T-helper 17 cell (primary cell): ENCODE results near the gene CD38. TPM values are rescaled to one million over a fixed set of nuclear protein-coding genes. Genes with fewer than 3 reads are reported as not detected.
"Not testable (repeated sequence)": the region's sequence is repeated elsewhere in the genome, so short reads cannot be mapped to it uniquely, and the experiment has no call there.

Source experiments
- ATAC-seq: fragments of 150-1000 bp; cut with Tn5 transposase; 2 replicates; pipeline ENCODE4 v1.10.0; 2021; ENCODE audit warnings: mild to moderate bottlenecking, moderate library complexity
- DNase-seq, 3 donors: peaks; one replicate each; pipeline versions ENCODE4 v3.0.0 to v3.0.0-alpha.2; 2020 to 2021
- H3K9me3 ChIP-seq: one replicate; pipeline ENCODE4 v1.7.0; 2013; ENCODE audit warnings: low read length, mild to moderate bottlenecking; ENCODE audit not compliant: control insufficient read depth, poor library complexity, severe bottlenecking
- H3K27ac Mint-ChIP-seq: one replicate; pipeline ENCODE4 v1.8.0; 2022; ENCODE audit warnings: mild to moderate bottlenecking, moderate library complexity, mixed read lengths
- H3K27me3 Mint-ChIP-seq: one replicate; pipeline ENCODE4 v1.8.0; 2022; ENCODE audit warnings: mixed read lengths
- H3K36me3 Mint-ChIP-seq: one replicate; pipeline ENCODE4 v1.8.0; 2022; ENCODE audit warnings: low read depth, mixed read lengths
- H3K4me1 Mint-ChIP-seq: one replicate; pipeline ENCODE4 v1.8.0; 2022; ENCODE audit warnings: mild to moderate bottlenecking, mixed read lengths
- H3K4me3 Mint-ChIP-seq: one replicate; pipeline ENCODE4 v1.8.0; 2022; ENCODE audit warnings: mild to moderate bottlenecking, moderate library complexity, mixed read lengths
- total RNA-seq, 4 donors: library from RNA in 2 of 4; stranded (reverse) in 2 of 4; gene quantifications; one replicate each; pipeline ENCODE4 v1.2.3 and lab custom pipeline; 2022 to 2026

The CD38 gene
- 1 to 10 TPM; 1.4 TPM for total RNA-seq
- total RNA-seq (lab: John Stamatoyannopoulos, UW), result 0.12 to 0.53 reads per million in 2 donors

DNA sequence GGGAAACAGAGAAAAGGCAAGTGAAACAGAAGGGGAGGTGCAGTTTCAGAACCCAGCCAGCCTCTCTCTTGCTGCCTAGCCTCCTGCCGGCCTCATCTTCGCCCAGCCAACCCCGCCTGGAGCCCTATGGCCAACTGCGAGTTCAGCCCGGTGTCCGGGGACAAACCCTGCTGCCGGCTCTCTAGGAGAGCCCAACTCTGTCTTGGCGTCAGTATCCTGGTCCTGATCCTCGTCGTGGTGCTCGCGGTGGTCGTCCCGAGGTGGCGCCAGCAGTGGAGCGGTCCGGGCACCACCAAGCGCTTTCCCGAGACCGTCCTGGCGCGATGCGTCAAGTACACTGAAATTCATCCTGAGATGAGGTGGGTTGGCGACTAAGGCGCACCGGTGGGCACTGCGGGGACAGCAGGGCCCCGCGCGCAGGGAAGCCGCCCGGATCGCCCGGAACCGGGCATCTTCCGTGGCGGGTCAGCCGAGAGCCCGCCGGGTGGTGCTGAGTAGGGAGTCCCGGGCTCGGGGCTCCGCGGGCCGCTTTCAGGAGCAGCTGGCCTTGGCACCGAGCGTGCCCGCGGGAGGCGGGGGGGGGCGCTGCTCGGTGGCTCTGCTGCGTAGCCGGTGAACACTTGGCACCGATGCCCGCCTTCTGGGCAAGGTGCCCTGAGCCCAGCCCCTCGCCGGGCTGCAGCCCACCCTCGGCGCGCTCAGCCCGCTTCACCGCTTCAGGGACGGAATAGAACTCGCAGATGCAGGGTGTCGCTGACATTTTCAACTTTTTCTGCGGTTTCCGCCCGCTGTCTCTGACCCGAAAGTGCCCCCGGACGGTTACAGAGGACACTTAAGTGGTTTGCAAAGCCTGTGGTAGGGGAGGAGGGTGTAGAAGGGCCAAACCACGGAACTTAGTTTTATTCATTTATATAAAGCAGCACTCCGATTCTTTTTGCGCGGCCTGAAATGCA is at the start of gene CD38:
Gene CD38, plus strand, starts transcription at position 40 of the 953 bp plus-strand sequence. Its CDS starts 87 bp downstream, at position 127.
- no peaks in the 10 kb centered on the region for H3K36me3 Mint-ChIP-seq

DNA sequence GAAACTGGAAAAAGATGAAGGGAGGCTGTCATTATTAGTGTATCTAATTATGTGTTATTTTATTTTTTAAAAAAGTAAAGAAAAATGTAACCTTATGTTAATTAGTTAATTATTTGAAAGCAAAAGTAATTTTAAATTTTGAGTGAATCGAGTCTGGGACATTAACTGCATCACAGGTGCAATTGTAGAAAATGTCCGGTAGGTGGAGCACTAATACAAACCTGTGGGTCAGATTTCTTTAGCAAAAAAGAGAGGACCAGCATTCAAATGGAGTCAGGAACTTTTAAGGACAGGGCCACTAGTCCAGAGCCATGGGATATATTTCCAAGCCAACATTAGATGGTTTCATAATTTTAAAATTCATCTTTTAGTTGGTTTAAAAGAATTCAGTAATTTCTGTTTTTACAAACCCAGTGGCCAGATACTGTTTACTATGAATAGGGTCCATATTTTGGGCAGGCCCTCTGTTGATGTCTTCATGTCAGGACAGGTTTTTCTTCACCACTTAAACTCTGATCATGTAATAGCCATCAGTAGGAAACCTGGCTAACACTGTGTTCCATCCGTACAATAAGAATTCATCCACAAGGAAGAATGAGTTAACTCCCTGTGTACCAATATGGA is 48.1 kb upstream of the CD38 start:
- Mint-ChIP-seq H3K27ac (no peak overlapping the region), H3K4me1 (peaks cover 14% of the 10 kb centered on the region), H3K27me3 (peaks cover 20% of the 10 kb centered on the region), H3K4me3 (no peak overlapping the region), H3K36me3 (no peaks in the 10 kb centered on the region)
- no peak for DNase-seq
- H3K9me3 ChIP-seq, result no peaks in the 10 kb centered on the region
- no peak for ATAC-seq

More for the DNA sequence above, at the start of gene CD38:
- ATAC-seq (peak; percentile 69), DNase-seq (peak in 1 of 3 donors; percentile 16)
- Mint-ChIP-seq H3K4me1 (peaks cover 27% of the 10 kb centered on the region), H3K4me3 (peak within 1 kb of the TSS; percentile 85), H3K27me3 (peaks cover 9% of the 10 kb centered on the region), H3K27ac (peak within 1 kb of the TSS; percentile 77)
- no peaks in the 10 kb centered on the region for H3K9me3 ChIP-seq

DNA sequence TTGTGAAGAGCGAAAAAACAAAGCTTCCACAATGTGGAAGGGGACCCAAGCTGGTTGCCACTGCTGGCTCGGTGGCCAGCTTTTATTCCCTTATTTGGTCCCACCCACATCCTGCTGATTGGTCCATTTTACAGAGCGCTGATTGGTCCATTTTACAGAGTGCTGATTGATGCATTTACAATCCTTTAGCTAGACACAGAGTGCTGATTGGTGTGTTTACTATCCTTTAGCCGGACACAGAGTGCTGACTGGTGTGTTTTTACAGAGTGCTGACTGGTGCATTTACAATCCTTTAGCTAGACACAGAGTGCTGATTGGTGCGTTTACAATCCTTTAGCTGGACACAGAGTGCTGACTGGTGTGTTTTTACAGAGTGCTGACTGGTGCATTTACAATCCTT is 45.1 kb upstream of the CD38 start:
- DNase-seq, H3K4me3 Mint-ChIP-seq, H3K27ac Mint-ChIP-seq, H3K36me3 Mint-ChIP-seq, H3K9me3 ChIP-seq, ATAC-seq: not testable (repeated sequence)
- Mint-ChIP-seq H3K4me1 (peaks cover 11% of the 10 kb centered on the region), H3K27me3 (peaks cover 21% of the 10 kb centered on the region)

DNA sequence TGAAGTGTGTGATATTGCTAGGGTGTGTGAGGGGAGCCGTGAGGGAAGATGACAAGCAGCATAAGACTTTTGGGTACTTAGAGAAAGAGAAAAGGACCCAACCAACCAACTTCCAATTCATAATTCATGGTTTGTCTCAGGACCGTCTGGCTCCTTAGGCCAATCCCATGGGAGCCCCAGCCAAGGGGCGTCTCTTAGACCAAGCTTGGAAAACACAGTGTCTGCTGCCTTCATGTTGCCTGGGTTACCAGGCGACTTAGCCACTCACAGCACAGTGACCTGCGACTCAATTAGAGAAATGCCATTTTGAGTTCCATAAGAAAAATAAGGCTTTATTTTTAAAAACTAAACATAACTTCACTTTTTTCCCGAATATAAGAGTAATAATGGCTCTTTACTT is 42.6 kb upstream of the CD38 start:
- no peaks in the 10 kb centered on the region for H3K9me3 ChIP-seq
- DNase-seq, result no peak
- Mint-ChIP-seq H3K4me1 (peaks cover 13% of the 10 kb centered on the region), H3K36me3 (no peaks in the 10 kb centered on the region), H3K27ac (no peak overlapping the region), H3K4me3 (no peak overlapping the region), H3K27me3 (peaks cover 21% of the 10 kb centered on the region)
- no peak for ATAC-seq

DNA sequence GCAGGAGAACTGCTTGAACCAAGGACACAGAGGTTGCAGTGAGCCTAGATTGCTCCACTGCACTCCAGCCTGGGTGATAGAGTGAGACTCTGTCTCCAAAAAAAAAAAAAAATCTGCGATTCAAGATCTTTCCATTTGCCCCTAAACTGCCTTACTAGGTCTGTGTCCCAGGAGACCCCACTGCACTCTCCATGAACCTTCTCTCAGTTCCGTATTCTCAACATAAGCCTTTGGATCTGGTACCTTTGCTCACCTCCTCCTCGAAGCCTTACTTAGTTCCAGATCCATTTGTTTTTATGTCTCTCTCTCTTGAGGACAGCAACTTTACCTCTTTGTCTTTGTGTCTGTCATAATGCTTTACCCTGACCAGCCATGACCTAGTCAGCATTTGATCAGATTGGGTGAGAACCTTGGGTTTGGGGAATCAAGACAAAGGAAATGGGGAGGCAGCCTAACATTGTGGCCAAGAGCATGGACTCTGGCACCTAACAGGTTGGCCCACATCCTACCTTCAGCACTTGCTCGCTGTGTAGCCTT is 41.5 kb upstream of the CD38 start:
- DNase-seq, result no peak
- no peaks in the 10 kb centered on the region for H3K36me3 Mint-ChIP-seq
- no peak for ATAC-seq
- H3K9me3 ChIP-seq, result no peaks in the 10 kb centered on the region
- peaks cover 16% of the 10 kb centered on the region for H3K27me3 Mint-ChIP-seq
- H3K27ac Mint-ChIP-seq, result no peak overlapping the region
- no peak overlapping the region for H3K4me3 Mint-ChIP-seq
- peaks cover 13% of the 10 kb centered on the region for H3K4me1 Mint-ChIP-seq

DNA sequence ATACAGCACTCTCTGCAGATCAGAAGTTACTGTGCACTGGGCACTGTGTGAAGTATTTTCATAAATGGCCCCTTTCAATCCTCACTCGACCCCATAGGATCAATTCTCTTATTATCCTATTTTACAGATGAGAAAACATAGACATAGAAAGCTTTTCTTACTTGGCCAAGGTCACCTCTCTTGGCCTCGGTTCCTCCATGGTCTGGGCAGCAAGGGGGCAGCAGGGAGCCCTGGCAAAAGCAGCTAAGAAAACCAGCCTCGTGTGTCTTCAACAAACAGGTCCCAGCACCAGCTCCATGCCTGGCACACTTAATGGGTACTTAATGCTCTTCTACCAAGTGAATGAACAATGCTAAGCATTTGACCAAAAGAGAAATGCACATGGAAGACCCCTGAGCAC is 40.9 kb upstream of the CD38 start:
- peaks cover 13% of the 10 kb centered on the region for H3K4me1 Mint-ChIP-seq
- peaks cover under 1% of the 10 kb centered on the region for H3K36me3 Mint-ChIP-seq
- no peaks in the 10 kb centered on the region for H3K9me3 ChIP-seq
- peaks cover 13% of the 10 kb centered on the region for H3K27me3 Mint-ChIP-seq
- H3K4me3 Mint-ChIP-seq, result no peak overlapping the region
- no peak overlapping the region for H3K27ac Mint-ChIP-seq
- ATAC-seq (no peak), DNase-seq (no peak)

DNA sequence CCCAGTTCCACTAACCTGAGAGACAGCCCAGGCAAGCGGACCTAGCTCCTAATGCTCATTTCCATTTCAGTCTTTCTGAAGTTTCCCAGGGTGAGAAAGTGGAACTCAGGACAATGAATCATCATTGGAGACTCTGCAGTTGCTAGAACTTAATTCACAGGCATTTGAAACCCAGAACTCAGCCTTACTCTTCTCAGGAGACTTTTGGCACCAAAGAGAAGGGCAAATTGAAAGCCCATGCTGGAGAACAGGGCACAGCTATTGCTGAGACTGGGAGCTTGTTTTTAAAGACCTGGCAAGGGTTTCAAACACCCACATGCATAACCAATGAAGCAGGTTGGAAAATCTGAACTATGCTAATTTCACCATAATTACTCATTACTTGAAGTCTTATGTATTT is 39.3 kb upstream of the CD38 start:
- DNase-seq (no peak), ATAC-seq (no peak)
- H3K4me3 Mint-ChIP-seq, result no peak overlapping the region
- H3K4me1 Mint-ChIP-seq, result peaks cover 16% of the 10 kb centered on the region
- H3K27ac Mint-ChIP-seq, result no peak overlapping the region
- H3K36me3 Mint-ChIP-seq, result peaks cover 2% of the 10 kb centered on the region
- H3K27me3 Mint-ChIP-seq, result peaks cover 8% of the 10 kb centered on the region
- no peaks in the 10 kb centered on the region for H3K9me3 ChIP-seq

DNA sequence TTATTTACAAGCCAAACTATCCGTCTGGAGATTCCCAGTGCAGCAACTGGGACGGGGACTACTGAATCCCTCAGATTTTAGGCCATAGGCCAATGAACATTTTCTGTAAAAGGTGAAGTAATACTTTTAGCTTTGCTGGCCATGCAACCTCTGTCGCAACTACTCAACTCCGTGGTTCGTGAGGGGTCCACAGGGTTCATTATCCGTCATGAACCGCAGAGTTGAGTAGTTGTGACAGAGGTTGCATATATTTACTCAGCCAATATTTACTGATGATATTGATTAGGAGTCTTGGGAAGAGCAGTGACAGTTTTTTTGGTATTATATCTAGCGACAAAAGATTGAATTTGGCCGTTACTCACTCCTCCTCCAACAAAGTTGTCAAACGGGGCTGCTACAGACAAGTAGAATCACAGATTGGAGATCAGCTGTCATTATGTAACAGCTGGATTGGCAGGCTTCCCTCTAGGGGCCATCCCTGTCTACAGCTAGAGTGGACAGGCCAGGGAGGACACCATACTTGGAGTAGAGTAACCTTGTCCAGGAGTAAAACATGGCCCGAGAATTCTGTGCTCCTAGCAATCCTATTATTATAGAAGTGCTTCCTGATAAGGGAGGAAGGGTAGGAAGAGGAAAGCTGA is 37.2 kb upstream of the CD38 start:
- Mint-ChIP-seq H3K27ac (no peak overlapping the region), H3K4me3 (no peak overlapping the region), H3K27me3 (no peaks in the 10 kb centered on the region), H3K4me1 (peaks cover 9% of the 10 kb centered on the region), H3K36me3 (peaks cover 2% of the 10 kb centered on the region)
- DNase-seq (no peak), ATAC-seq (no peak)
- H3K9me3 ChIP-seq, result no peaks in the 10 kb centered on the region

DNA sequence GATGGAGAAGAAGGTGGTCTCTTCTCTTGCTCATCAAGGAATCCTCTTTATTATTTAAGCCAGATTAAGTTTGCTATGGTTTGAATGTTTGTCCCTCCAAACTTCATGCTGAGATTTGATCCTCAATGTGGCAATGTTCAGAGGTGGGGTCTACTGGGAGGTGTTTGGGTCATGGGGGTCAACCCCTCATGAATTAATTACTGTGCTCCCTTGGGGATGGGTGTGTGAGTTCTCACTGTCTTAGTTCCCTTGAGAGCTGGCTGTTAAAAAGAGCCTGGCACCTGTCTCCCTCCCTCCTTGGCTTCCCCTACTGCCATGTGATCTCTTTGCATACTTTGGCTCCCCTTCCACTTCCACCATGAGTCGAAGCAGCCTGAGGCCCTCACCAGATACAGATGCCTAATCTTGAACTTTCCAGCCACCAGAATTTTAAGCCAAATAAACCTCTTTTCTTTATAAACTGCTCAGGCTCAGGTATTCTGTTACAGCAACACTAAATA is 36.0 kb upstream of the CD38 start:
- no peaks in the 10 kb centered on the region for H3K9me3 ChIP-seq
- no peak for ATAC-seq

DNA sequence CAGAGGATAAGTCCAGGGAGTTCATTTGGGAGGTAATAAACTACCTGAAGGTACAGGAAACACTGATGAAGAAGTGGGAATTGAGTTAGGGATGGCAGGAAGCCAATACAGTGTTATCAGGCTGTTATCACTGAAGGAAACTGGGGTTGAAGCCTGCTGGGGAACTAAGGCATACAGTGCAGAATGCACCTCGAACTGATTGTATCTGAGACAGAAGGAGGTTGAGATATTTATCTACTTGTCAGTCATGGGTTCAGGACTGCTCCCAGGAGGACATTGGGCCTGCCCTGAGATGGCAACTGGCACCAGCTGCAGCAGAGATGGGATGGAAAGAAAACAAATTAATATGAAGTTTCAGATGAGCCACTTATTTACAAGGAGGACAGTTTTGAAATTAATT is 35.5 kb upstream of the CD38 start:
- Mint-ChIP-seq H3K4me3 (no peak overlapping the region), H3K4me1 (peaks cover 6% of the 10 kb centered on the region), H3K27ac (no peak overlapping the region), H3K36me3 (peaks cover 2% of the 10 kb centered on the region), H3K27me3 (no peaks in the 10 kb centered on the region)
- H3K9me3 ChIP-seq, result no peaks in the 10 kb centered on the region
- DNase-seq (no peak), ATAC-seq (no peak)

More for the DNA sequence above, 36.0 kb upstream of the CD38 start:
- Mint-ChIP-seq H3K4me1 (peaks cover 7% of the 10 kb centered on the region), H3K4me3 (no peak overlapping the region), H3K27me3 (no peaks in the 10 kb centered on the region), H3K27ac (no peak overlapping the region), H3K36me3 (peaks cover 2% of the 10 kb centered on the region)
- DNase-seq, result no peak

DNA sequence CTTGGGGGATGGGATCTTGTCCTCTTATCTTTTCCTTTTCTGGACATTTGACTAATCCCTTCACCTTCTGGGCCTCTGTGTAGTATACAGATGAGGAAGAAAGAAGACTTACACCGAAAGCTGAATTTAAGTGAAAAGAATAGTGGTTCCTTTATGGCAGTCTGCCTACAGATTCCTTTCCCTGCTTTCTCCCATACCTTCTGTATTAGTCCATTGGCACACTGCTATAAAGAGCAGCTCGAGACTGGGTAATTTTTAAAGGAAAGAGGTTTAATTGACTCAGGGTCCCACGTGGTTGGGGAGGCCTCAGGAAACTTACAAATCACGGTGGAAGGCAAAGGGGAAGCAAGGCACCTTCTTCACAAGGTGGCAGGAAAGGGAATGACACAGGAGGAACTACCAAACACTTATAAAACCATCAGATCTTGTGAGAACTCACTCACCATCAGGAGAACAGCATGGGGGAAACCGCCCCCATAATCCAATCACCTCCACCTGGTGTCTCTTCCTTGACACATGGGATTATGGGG is 34.0 kb upstream of the CD38 start:
- Mint-ChIP-seq H3K4me1 (peaks cover 2% of the 10 kb centered on the region), H3K4me3 (no peak overlapping the region), H3K36me3 (peaks cover 2% of the 10 kb centered on the region), H3K27ac (no peak overlapping the region), H3K27me3 (no peaks in the 10 kb centered on the region)
- ATAC-seq, result no peak
- no peaks in the 10 kb centered on the region for H3K9me3 ChIP-seq
- DNase-seq, result no peak

DNA sequence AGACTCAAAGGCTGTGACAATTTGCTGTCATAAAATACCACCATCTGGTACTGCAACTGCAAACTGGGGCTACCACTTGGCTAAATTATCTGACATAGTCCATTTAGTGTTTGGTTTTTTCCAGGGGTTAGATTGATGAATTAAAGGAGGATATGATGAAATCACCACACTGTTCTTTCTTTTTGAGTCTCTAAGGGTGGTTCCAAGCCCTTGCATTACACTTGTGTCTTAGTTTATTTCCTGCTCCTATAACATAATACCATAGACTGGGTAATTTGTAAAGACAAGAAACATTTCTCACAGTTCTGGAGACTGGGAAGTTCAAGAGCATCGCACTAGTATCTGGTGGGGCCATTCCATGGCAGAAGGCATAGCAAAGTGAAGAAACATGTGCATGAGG is 32.0 kb upstream of the CD38 start:
- DNase-seq, result no peak
- H3K4me1 Mint-ChIP-seq, result peaks cover 2% of the 10 kb centered on the region
- H3K36me3 Mint-ChIP-seq, result peaks cover 2% of the 10 kb centered on the region
- no peaks in the 10 kb centered on the region for H3K9me3 ChIP-seq
- no peak for ATAC-seq
- H3K4me3 Mint-ChIP-seq, result no peak overlapping the region
- no peak overlapping the region for H3K27ac Mint-ChIP-seq
- H3K27me3 Mint-ChIP-seq, result no peaks in the 10 kb centered on the region

DNA sequence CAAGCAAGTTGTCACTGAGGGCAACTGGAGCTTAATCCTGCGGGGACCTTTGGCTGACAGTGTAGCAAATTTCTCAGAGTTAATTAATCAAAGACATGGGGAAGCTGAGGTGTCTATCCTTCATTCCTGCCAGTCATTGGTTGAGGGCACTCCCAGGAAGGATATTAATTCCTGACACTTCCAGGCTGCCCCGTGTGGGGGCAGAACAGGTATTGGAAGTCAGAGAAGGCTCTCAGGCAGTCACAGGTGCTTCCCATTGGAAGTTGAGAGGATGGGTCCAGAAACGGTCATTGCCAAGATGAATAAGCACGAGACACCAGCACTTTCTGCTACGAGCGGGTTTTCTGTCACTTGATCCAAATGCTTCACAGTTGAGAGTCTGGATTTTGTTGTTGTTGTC is 29.1 kb upstream of the CD38 start:
- H3K9me3 ChIP-seq, result no peaks in the 10 kb centered on the region
- Mint-ChIP-seq H3K27ac (no peak overlapping the region), H3K4me3 (no peak overlapping the region), H3K4me1 (peaks cover 10% of the 10 kb centered on the region), H3K36me3 (no peaks in the 10 kb centered on the region), H3K27me3 (no peaks in the 10 kb centered on the region)
- ATAC-seq (no peak), DNase-seq (no peak)
